ENCODE results near the gene CYP26A1.

Gene CYP26A1

DNA sequence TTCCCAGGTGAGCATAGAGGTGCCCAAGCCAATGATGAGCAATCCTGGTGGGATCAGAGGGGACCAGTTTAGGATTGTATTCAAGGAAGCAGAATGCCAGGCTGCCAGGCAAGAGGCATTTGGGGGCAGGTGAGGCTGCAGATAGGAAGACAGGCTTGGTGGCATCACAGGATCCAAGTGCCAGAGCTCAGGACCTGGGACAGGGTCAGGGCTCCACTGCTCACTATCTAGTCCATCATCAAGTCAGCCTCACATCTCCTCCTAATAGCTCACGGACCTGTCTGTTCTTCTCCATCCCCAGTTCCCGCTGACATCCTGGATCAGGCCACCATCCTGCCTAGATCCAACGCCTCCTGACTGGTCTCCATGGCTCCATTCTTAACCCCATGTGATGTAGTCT is 47.6 kb downstream of the CYP26A1 start:
- DNase-seq (ENCODE audit: low read depth in 1 of 2, low spot score in 1 of 2) = no peak
- no peak for TF ChIP-seq JUND (IDR thresholded peaks at IDR 0.05; ENCODE audit: low read depth)
- in situ Hi-C loops (cut with HindIII; ENCODE audit: low pct_unique_long_range_greater_than_20kb, low sequenced_read_pairs) = no loop called here

- DNase-seq (ENCODE audit: low read depth in 1 of 2, low spot score in 1 of 2) = no peak
- TF ChIP-seq JUND (IDR thresholded peaks at IDR 0.05; ENCODE audit: low read depth) = no peak
- in situ Hi-C loops (cut with HindIII; ENCODE audit: low pct_unique_long_range_greater_than_20kb, low sequenced_read_pairs) = no loop called here
Observed at GRCh38 chr10:93123766-93124165, 50.1 kb downstream of the CYP26A1 start.

DNA sequence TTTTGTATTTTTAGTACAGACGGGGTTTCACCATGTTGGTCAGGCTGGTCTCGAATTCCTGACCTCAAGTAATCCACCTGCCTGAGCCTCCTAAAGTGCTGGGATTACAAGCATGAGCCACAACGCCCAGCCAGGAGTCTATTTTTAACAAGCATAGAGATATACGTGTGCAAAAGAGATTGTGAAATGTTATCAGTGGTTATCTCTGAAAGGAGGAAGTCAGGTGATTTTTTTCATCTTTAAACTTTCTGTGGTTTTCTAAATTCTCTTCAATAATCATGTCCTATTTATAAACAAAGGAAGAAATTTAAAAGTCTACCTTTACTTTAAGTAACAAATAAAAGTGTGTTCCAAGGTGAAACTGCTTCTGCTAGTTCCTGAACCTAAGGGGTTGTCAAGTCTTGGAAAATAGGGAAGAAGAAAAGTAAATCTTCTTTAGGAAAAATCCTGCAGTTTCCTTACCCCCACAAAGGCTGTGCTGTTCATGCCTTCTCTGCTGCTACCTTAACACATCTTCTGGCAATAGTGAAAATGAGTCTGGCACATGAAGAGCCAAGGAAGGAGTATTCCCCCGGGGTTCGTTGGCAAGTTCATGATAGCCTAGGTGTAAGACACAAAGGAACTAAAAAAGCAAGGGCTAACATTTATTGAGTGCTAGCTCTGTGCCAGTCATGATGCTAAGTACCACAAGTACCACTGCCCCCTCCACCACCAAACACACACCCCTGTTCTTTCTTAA is 51.1 kb downstream of the CYP26A1 start:
- no peak for TF ChIP-seq JUND (IDR thresholded peaks at IDR 0.05; ENCODE audit: low read depth)
- no peak for DNase-seq (ENCODE audit: low read depth in 1 of 2, low spot score in 1 of 2)
- in situ Hi-C loops (cut with HindIII; ENCODE audit: low pct_unique_long_range_greater_than_20kb, low sequenced_read_pairs) = no loop called here

DNA sequence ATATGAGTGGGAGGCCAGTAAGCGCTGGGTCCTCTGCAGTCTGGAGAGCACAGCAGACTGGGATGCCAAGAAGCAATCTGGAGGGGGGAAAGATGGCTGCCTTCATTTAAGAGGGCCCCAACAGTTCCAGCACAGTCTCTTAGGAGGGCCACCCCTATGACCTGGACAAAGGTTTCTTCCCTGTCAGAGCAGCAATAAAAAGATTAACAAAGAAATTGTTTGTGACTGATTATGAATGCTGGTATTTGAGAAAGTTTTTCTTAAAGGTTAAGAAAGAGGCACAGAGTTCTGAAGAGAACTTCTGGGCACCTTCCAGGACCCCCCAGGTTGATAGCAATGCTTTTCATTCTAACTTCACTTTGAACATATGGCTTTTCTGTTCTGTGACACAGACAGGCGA is 52.3 kb downstream of the CYP26A1 start:
- no peak for TF ChIP-seq JUND (IDR thresholded peaks at IDR 0.05; ENCODE audit: low read depth)
- DNase-seq (ENCODE audit: low read depth in 1 of 2, low spot score in 1 of 2) = no peak
- in situ Hi-C loops (cut with HindIII; ENCODE audit: low pct_unique_long_range_greater_than_20kb, low sequenced_read_pairs) = no loop called here

GRCh38 chr10:93126483-93127052 is 52.9 kb downstream of the CYP26A1 start:
- peak in 1 of 2 experiments; percentile 40 for DNase-seq (ENCODE audit: low read depth in 1 of 2, low spot score in 1 of 2)
- in situ Hi-C loops (cut with HindIII; ENCODE audit: low pct_unique_long_range_greater_than_20kb, low sequenced_read_pairs) = no loop called here
- TF ChIP-seq JUND (IDR thresholded peaks at IDR 0.05; ENCODE audit: low read depth) = no peak
